Activated CD8-positive, alpha-beta memory T cell treated with anti-CD3 and anti-CD28 coated beads, Interleukin-2, amount 50 U/mL, for 24 hours (primary cell): ENCODE results near the gene BEGAIN.

ENCODE experiments used
- DNase-seq: peaks from one replicate; pipeline ENCODE4 v3.0.0-alpha.2; 2020; ENCODE audit errors: extremely low read depth

The BEGAIN gene

GRCh38 chr14:100567877-100568163, 19.4 kb downstream of the BEGAIN start:
- no peak for DNase-seq

- no peak for DNase-seq
These were observed 20.0 kb downstream of the BEGAIN start for GRCh38 chr14:100567009-100567876.

GRCh38 chr14:100566586-100566985, 20.6 kb downstream of the BEGAIN start:
- no peak for DNase-seq

- no peak for DNase-seq
These were observed 21.1 kb downstream of the BEGAIN start for GRCh38 chr14:100566119-100566518.

- no peak for DNase-seq
These were observed 21.6 kb downstream of the BEGAIN start for GRCh38 chr14:100565650-100566049.

GRCh38 chr14:100564512-100564911, 22.7 kb downstream of the BEGAIN start:
- DNase-seq, result no peak

GRCh38 chr14:100562751-100563150, 24.5 kb downstream of the BEGAIN start:
- DNase-seq, result no peak

GRCh38 chr14:100561005-100561404, 26.2 kb downstream of the BEGAIN start:
- no peak for DNase-seq

GRCh38 chr14:100560471-100560870, 26.7 kb downstream of the BEGAIN start:
- DNase-seq, result no peak

- no peak for DNase-seq
These were observed 27.8 kb downstream of the BEGAIN start for GRCh38 chr14:100559455-100559854.

GRCh38 chr14:100558966-100559365, 28.3 kb downstream of the BEGAIN start:
- DNase-seq, result no peak

- DNase-seq, result no peak
These were observed 29.0 kb downstream of the BEGAIN start for GRCh38 chr14:100558226-100558625.

- DNase-seq, result no peak
These were observed 29.6 kb downstream of the BEGAIN start for GRCh38 chr14:100557658-100558057.

GRCh38 chr14:100556936-100557505, 30.2 kb downstream of the BEGAIN start:
- DNase-seq, result no peak

- no peak for DNase-seq
These were observed 31.1 kb downstream of the BEGAIN start for GRCh38 chr14:100556140-100556475.

- DNase-seq, result no peak
These were observed 31.6 kb downstream of the BEGAIN start for GRCh38 chr14:100555436-100556139.

- no peak for DNase-seq
These were observed 32.4 kb downstream of the BEGAIN start for GRCh38 chr14:100554696-100555320.

GRCh38 chr14:100554082-100554677, 33.0 kb downstream of the BEGAIN start:
- DNase-seq, result no peak

- DNase-seq, result no peak
These were observed 33.7 kb downstream of the BEGAIN start for GRCh38 chr14:100553471-100553870.

GRCh38 chr14:100552524-100553125, 34.6 kb downstream of the BEGAIN start:
- DNase-seq, result no peak

- DNase-seq, result no peak
These were observed 36.2 kb downstream of the BEGAIN start for GRCh38 chr14:100551056-100551455.
